Stimulated activated CD4-positive, alpha-beta T cell treated with anti-CD3 and anti-CD28 coated beads, Interleukin-1b, Interleukin-23, amount 100 ng/mL, for 4 hours (primary cell): Measurements from ENCODE around the gene LRIT1.

Source experiments
- DNase-seq, 2 donors: peaks; one replicate each; pipeline ENCODE4 v3.0.0-alpha.2; 2020; ENCODE audit warnings: low read depth in 2 of 2

LRIT1 gene

GRCh38 chr10:84214612-84215235, 26.6 kb downstream of the LRIT1 start:
- no peak for DNase-seq

- DNase-seq, result no peak
Measured at GRCh38 chr10:84214046-84214572, 27.2 kb downstream of the LRIT1 start.

- no peak for DNase-seq
Measured at GRCh38 chr10:84213076-84213475, 28.3 kb downstream of the LRIT1 start.

- no peak for DNase-seq
Measured at GRCh38 chr10:84212014-84212413, 29.3 kb downstream of the LRIT1 start.

- no peak for DNase-seq
Measured at GRCh38 chr10:84211566-84211965, 29.8 kb downstream of the LRIT1 start.

- DNase-seq, result no peak
Measured at GRCh38 chr10:84208023-84208422, 33.3 kb downstream of the LRIT1 start.

GRCh38 chr10:84205853-84206525, 35.4 kb downstream of the LRIT1 start:
- no peak for DNase-seq

GRCh38 chr10:84205049-84205852, 36.1 kb downstream of the LRIT1 start:
- peak; percentile 37 to 49 for DNase-seq

GRCh38 chr10:84204610-84205009, 36.7 kb downstream of the LRIT1 start:
- no peak for DNase-seq

- DNase-seq, result no peak
Measured at GRCh38 chr10:84204122-84204521, 37.2 kb downstream of the LRIT1 start.

GRCh38 chr10:84202349-84202748, 39.0 kb downstream of the LRIT1 start:
- DNase-seq, result no peak

GRCh38 chr10:84201682-84202081, 39.7 kb downstream of the LRIT1 start:
- no peak for DNase-seq

GRCh38 chr10:84201244-84201606, 40.1 kb downstream of the LRIT1 start:
- DNase-seq, result no peak

GRCh38 chr10:84200537-84201243, 40.7 kb downstream of the LRIT1 start:
- DNase-seq, result no peak

GRCh38 chr10:84198206-84198915, 43.0 kb downstream of the LRIT1 start:
- no peak for DNase-seq

GRCh38 chr10:84197643-84198042, 43.7 kb downstream of the LRIT1 start:
- DNase-seq, result no peak

GRCh38 chr10:84196941-84197340, 44.4 kb downstream of the LRIT1 start:
- no peak for DNase-seq

GRCh38 chr10:84196083-84196482, 45.3 kb downstream of the LRIT1 start:
- no peak for DNase-seq

GRCh38 chr10:84195044-84195830, 46.1 kb downstream of the LRIT1 start:
- no peak for DNase-seq

GRCh38 chr10:84194424-84195043, 46.8 kb downstream of the LRIT1 start, which contains the start of gene CDHR1:
Gene CDHR1, plus strand, starts transcription at chr10:84194537. Its CDS starts 224 bp downstream, at chr10:84194761.
- DNase-seq, result peak in 1 of 2 donors; percentile 38
